SW480 (cell line): ENCODE measurements around the gene NIPBL.
"Not testable (repeated sequence)": the region's sequence is repeated elsewhere in the genome, so short reads cannot be mapped to it uniquely, and the experiment has no call there.

ENCODE experiments used
- DNase-seq: peaks from one replicate; pipeline ENCODE4 v3.0.0-alpha.2; 2016; ENCODE audit warnings: low spot score

Gene NIPBL

GRCh38 chr5:36876299-36876964, at the start of gene NIPBL:
TSS of gene NIPBL (plus strand) at chr5:36876769. CDS start at chr5:36953697, 76,928 bp downstream.
- peak; percentile 95 for DNase-seq

GRCh38 chr5:36832274-36832673, 44.3 kb upstream of the NIPBL start:
- no peak for DNase-seq

- no peak for DNase-seq
Observed at GRCh38 chr5:36836831-36837230, 39.7 kb upstream of the NIPBL start.

- DNase-seq: no peak
Observed at GRCh38 chr5:36839489-36840476, 36.8 kb upstream of the NIPBL start.

GRCh38 chr5:36841677-36842076, 34.9 kb upstream of the NIPBL start:
- DNase-seq: no peak

GRCh38 chr5:36842087-36842486, 34.5 kb upstream of the NIPBL start:
- no peak for DNase-seq

- DNase-seq: no peak
Observed at GRCh38 chr5:36844305-36844704, 32.3 kb upstream of the NIPBL start.

GRCh38 chr5:36848545-36848944, 28.0 kb upstream of the NIPBL start:
- not testable (repeated sequence) for DNase-seq

GRCh38 chr5:36852903-36853302, 23.7 kb upstream of the NIPBL start:
- DNase-seq: not testable (repeated sequence)

- DNase-seq: no peak
Observed at GRCh38 chr5:36854402-36855140, 22.0 kb upstream of the NIPBL start.

GRCh38 chr5:36855141-36855495, 21.5 kb upstream of the NIPBL start:
- DNase-seq: no peak

- DNase-seq: no peak
Observed at GRCh38 chr5:36861871-36862270, 14.7 kb upstream of the NIPBL start.

GRCh38 chr5:36870399-36871040, 6.0 kb upstream of the NIPBL start:
- peak; percentile 74 for DNase-seq

- DNase-seq: no peak
Observed at GRCh38 chr5:36874465-36874864, 2.1 kb upstream of the NIPBL start.

GRCh38 chr5:36875051-36875789, 1.3 kb upstream of the NIPBL start:
- DNase-seq: peak; percentile 46

- peak; percentile 80 for DNase-seq
Observed at GRCh38 chr5:36875790-36876298, 725 bp upstream of the NIPBL start.

- DNase-seq: peak; percentile 63
Observed at GRCh38 chr5:36876965-36877666, 547 bp downstream of the NIPBL start.

GRCh38 chr5:36877667-36878391, 1.3 kb downstream of the NIPBL start:
- DNase-seq: peak; percentile 49

GRCh38 chr5:36878392-36879082, 2.0 kb downstream of the NIPBL start:
- peak; percentile 38 for DNase-seq
